SK-N-SH (cell line): ENCODE data around the gene ASCL2. TPM values are rescaled to one million over a fixed set of nuclear protein-coding genes. Genes with fewer than 3 reads are reported as not detected.

Experiments used
- CTCF ChIA-PET: fragments of 300-600, 350-600 bp; formaldehyde crosslinking; extraction: SDS; loops from one replicate; lab custom pipeline; 2021; lab: Yijun Ruan, JAX
- POLR2A ChIA-PET: fragments of 350-600 bp; sonication (Branson Sonifier 250); formaldehyde crosslinking; extraction: SDS; loops from one replicate; lab custom pipeline; 2020; ENCODE audit warnings: antibody characterized with exemption, inconsistent platforms; lab: Yijun Ruan, JAX
- DNase-seq: peaks from one replicate; pipeline ENCODE4 v3.0.0; 2012
- H2AFZ ChIP-seq: fragments of 200-600 bp; sonication (generic); 2 replicates; pipeline ENCODE4 v1.8.1; 2016; ENCODE audit warnings: antibody characterized with exemption, mild to moderate bottlenecking, low read depth
- H3F3A ChIP-seq: fragments of 200-600 bp; sonication (generic); replicated peaks from 2 replicates; pipeline ENCODE3; 2016; ENCODE audit warnings: antibody characterized with exemption, mild to moderate bottlenecking; ENCODE audit not compliant: insufficient read depth
- H3K27ac ChIP-seq, 2 experiments: fragments of 200-500 bp in 1 of 2; fragments of 200-600 bp in 1 of 2; sonication (Bioruptor generic) in 1 of 2; sonication (generic), shearing (Covaris generic) in 1 of 2; 2 replicates each; pipeline versions ENCODE4 v1.5.1 to v1.6.1; 2014 to 2016; ENCODE audit warnings: low read depth in 2 of 2, inconsistent platforms in 1 of 2, low read length in 1 of 2, mild to moderate bottlenecking in 1 of 2, mixed read lengths in 1 of 2
- H3K27me3 ChIP-seq: fragments of 200-600 bp; sonication (generic), shearing (Covaris generic); 2 replicates; pipeline ENCODE4 v1.6.1; 2016; ENCODE audit warnings: mixed run types; ENCODE audit not compliant: insufficient read depth
- H3K36me3 ChIP-seq, 2 experiments: fragments of 200-500 bp in 1 of 2; fragments of 200-600 bp in 1 of 2; sonication (Bioruptor generic) in 1 of 2; sonication (generic) in 1 of 2; replicated peaks in 1 of 2; 2 replicates each; pipeline versions ENCODE3 to v1.5.1; 2014 to 2016; ENCODE audit warnings: low read length in 1 of 2, mild to moderate bottlenecking in 1 of 2; ENCODE audit not compliant: insufficient read depth in 2 of 2, control insufficient read depth in 1 of 2
- H3K4me1 ChIP-seq, 2 experiments: fragments of 200-500 bp in 1 of 2; fragments of 200-600 bp in 1 of 2; sonication (Bioruptor generic) in 1 of 2; sonication (generic), shearing (Covaris generic) in 1 of 2; 2 replicates each; pipeline versions ENCODE4 v1.5.1 to v1.6.1; 2014 to 2016; ENCODE audit warnings: low read depth in 1 of 2, low read length in 1 of 2, mixed run types in 1 of 2; ENCODE audit not compliant: insufficient read depth in 2 of 2, control insufficient read depth in 1 of 2
- H3K4me2 ChIP-seq: fragments of 200-600 bp; sonication (generic), shearing (Covaris generic); 2 replicates; pipeline ENCODE4 v1.6.1; 2017; ENCODE audit warnings: mixed run types
- H3K4me3 ChIP-seq, 2 experiments: fragments of 200-500 bp in 1 of 2; fragments of 200-600 bp in 1 of 2; sonication (Bioruptor generic) in 1 of 2; sonication (generic), shearing (Covaris generic) in 1 of 2; 2 replicates each; pipeline versions ENCODE4 v1.5.1 to v1.8.1; 2014 to 2016; ENCODE audit warnings: low read depth in 2 of 2, inconsistent platforms in 1 of 2, low read length in 1 of 2, mild to moderate bottlenecking in 1 of 2, mixed read lengths in 1 of 2, moderate library complexity in 1 of 2
- H3K79me2 ChIP-seq: fragments of 200-600 bp; sonication (generic); 2 replicates; pipeline ENCODE4 v1.8.1; 2017; ENCODE audit warnings: mild to moderate bottlenecking; ENCODE audit not compliant: insufficient read depth
- H3K9ac ChIP-seq: fragments of 200-600 bp; sonication (generic); 2 replicates; pipeline ENCODE4 v1.6.1; 2017; ENCODE audit warnings: mixed run types
- H3K9me2 ChIP-seq: fragments of 200-600 bp; sonication (generic); 2 replicates; pipeline ENCODE4 v1.6.1; 2017; ENCODE audit warnings: mixed run types
- H3K9me3 ChIP-seq: fragments of 200-600 bp; sonication (generic); 2 replicates; pipeline ENCODE4 v1.6.1; 2017; ENCODE audit warnings: mixed run types, mild to moderate bottlenecking, moderate library complexity
- H4K20me1 ChIP-seq: fragments of 200-600 bp; sonication (generic); 2 replicates; pipeline ENCODE4 v1.6.1; 2017; ENCODE audit warnings: mild to moderate bottlenecking, mixed run types; ENCODE audit not compliant: insufficient read depth
- EZH2phosphoT487 ChIP-seq: fragments of 200-600 bp; sonication (generic); IDR thresholded peaks from 2 replicates; pipeline ENCODE4 v1.6.1; 2017; ENCODE audit warnings: low read depth, mixed run types, mild to moderate bottlenecking, antibody characterized with exemption, moderate library complexity, borderline replicate concordance
- FOXJ3 ChIP-seq: sonication (generic); formaldehyde crosslinking; IDR thresholded peaks from 2 replicates; pipeline ENCODE4 v1.5.1; 2020; ENCODE audit warnings: mild to moderate bottlenecking, missing genetic modification reagents
- FOXM1 ChIP-seq: IDR thresholded peaks from 2 replicates; pipeline ENCODE4 v1.4.0; 2012; ENCODE audit warnings: low read depth, mild to moderate bottlenecking
- GABPA ChIP-seq: IDR thresholded peaks from 2 replicates; pipeline ENCODE4 v1.4.0; 2012; ENCODE audit warnings: low read depth, mild to moderate bottlenecking
- GATA2 ChIP-seq: sonication (generic); formaldehyde crosslinking; IDR thresholded peaks from 2 replicates; pipeline ENCODE4 v1.5.0; 2020; ENCODE audit warnings: mild to moderate bottlenecking, missing genetic modification reagents
- NRF1 ChIP-seq: IDR thresholded peaks from 2 replicates; pipeline ENCODE4 v1.6.1; 2012; ENCODE audit warnings: low read depth, mild to moderate bottlenecking, low read length
- PBX3 ChIP-seq: IDR thresholded peaks from 2 replicates; pipeline ENCODE4; 2012
- POLR2AphosphoS5 ChIP-seq: IDR thresholded peaks from 2 replicates; pipeline ENCODE4 v1.6.1; 2012; ENCODE audit warnings: low read depth, low read length
- RAD21 ChIP-seq: IDR thresholded peaks from 2 replicates; pipeline ENCODE4 v1.6.1; 2012; ENCODE audit warnings: mild to moderate bottlenecking, low read length
- RCOR1 ChIP-seq: fragments of 150-350 bp; IDR thresholded peaks from 2 replicates; pipeline ENCODE4 v1.6.1; 2017; ENCODE audit warnings: antibody characterized with exemption, low read length
- TCF12 ChIP-seq: IDR thresholded peaks from 2 replicates; pipeline ENCODE4 v1.4.0; 2012
- YY1 ChIP-seq: IDR thresholded peaks from 2 replicates; pipeline ENCODE4 v1.4.0; 2012; ENCODE audit warnings: low read depth, mild to moderate bottlenecking
- ZBTB33 ChIP-seq: IDR thresholded peaks from 2 replicates; pipeline ENCODE4 v1.4.0; 2012; ENCODE audit warnings: low read depth, borderline replicate concordance
- WGBS: methylation state at CpG from one replicate; pipeline ENCODE4 v1.1.6; 2017; ENCODE audit warnings: low lambda C conversion rate; 5-methylcytosine and 5-hydroxymethylcytosine counted together
- polyA plus RNA-seq, 3 experiments: library from polyadenylated mRNA; depleted of rRNA; stranded (reverse); fragments of >200 nt; gene quantifications; 2 replicates each; pipeline ENCODE4 v1.2.3, GENCODE V29; 2012

ASCL2 gene
- polyA plus RNA-seq, 1 of the 3 experiments (the other 2 are of a cell fraction), result not detected

- H3K9me3 ChIP-seq, result no peaks in the 10 kb centered on the region
- ChIA-PET CTCF (interaction anchor here (0.9 to 10.5 kb wide), 5 partner anchors 12 to 214 kb away, joined by 3 to 101 read pairs (median 3); partner anchors contain the start of gene TSSC4), POLR2A (interaction anchor here (1.0 to 1.7 kb wide), 3 partner anchors 59 to 61 kb away, joined by 3 to 5 read pairs (median 3); partner anchors contain the start of gene CD81)
- no peak overlapping the region for H2AFZ ChIP-seq
- H3K79me2 ChIP-seq, result no peaks in the 10 kb centered on the region
- no peak overlapping the region for H3K4me2 ChIP-seq
- H3K36me3 ChIP-seq, result no peaks in the 10 kb centered on the region
- no peaks in the 10 kb centered on the region for H3F3A ChIP-seq
- no peak overlapping the region for H3K9ac ChIP-seq
- no peak overlapping the region for H3K27ac ChIP-seq
- WGBS, result 93% methylated on average over 7 of the region's 17 CpGs
- no peaks in the 10 kb centered on the region for H3K9me2 ChIP-seq
- DNase-seq, result no peak
- peaks cover 17 to 22% of the 10 kb centered on the region in 2 experiments; a peak in 3 of 4 replicates for H3K4me1 ChIP-seq
- H3K4me3 ChIP-seq, result no peak overlapping the region
- no peaks in the 10 kb centered on the region for H4K20me1 ChIP-seq
- TF ChIP-seq EZH2phosphoT487, result no peak
- TF ChIP-seq FOXJ3 (CRISPR knock-in tag), result no peak
- TF ChIP-seq POLR2AphosphoS5, result no peak
- no peak for TF ChIP-seq ZBTB33
- TF ChIP-seq PBX3, result no peak
- TF ChIP-seq GABPA, result no peak
- TF ChIP-seq TCF12, result no peak
- TF ChIP-seq YY1, result no peak
- TF ChIP-seq RAD21, result no peak
- no peaks in the 10 kb centered on the region for H3K27me3 ChIP-seq
Observed at GRCh38 chr11:2317354-2318050, 47.1 kb upstream of the ASCL2 start.

GRCh38 chr11:2316963-2317244, 46.5 kb upstream of the ASCL2 start:
- ChIA-PET CTCF (interaction anchor here (0.9 to 10.5 kb wide), 3 partner anchors 12 to 104 kb away, joined by 3 to 101 read pairs (median 23); no protein-coding TSS in a partner anchor), POLR2A (interaction anchor here (1.0 to 1.7 kb wide), 2 partner anchors 60 to 61 kb away, joined by 3 to 5 read pairs; partner anchors contain the start of gene CD81)
- Histone ChIP-seq H3K79me2 (no peaks in the 10 kb centered on the region), H3K27ac (no peak overlapping the region), H4K20me1 (no peaks in the 10 kb centered on the region), H3K9ac (no peak overlapping the region), H3K36me3 (no peaks in the 10 kb centered on the region), H3K4me2 (no peak overlapping the region), H3K9me2 (no peaks in the 10 kb centered on the region), H3K4me3 (no peak overlapping the region), H3K9me3 (no peaks in the 10 kb centered on the region), H3K4me1 (peaks cover 23 to 26% of the 10 kb centered on the region in 2 experiments; a peak in 3 of 4 replicates), H2AFZ (no peak overlapping the region), H3F3A (no peaks in the 10 kb centered on the region), H3K27me3 (no peaks in the 10 kb centered on the region)
- TF ChIP-seq RCOR1 (no peak), NRF1 (no peak), FOXM1 (no peak), GABPA (no peak), GATA2 (no peak)
- no peak for DNase-seq
- WGBS, result 86% methylated on average over 3 of the region's 3 CpGs
